H9 (cell line): ENCODE data around the gene ADAMTS2. TPM values are rescaled to one million over a fixed set of nuclear protein-coding genes. Genes with fewer than 3 reads are reported as not detected.
A peak's percentile ranks its signal among the peaks of the same experiment; 100 is the strongest.

Experiments used
- DNase-seq: peaks from one replicate; pipeline ENCODE4 v3.0.0-alpha.2; 2017
- H2AFZ ChIP-seq: one replicate; pipeline ENCODE4 v1.6.1; 2013; ENCODE audit warnings: mild to moderate bottlenecking, low read length, control low read depth, moderate library complexity
- H2AK5ac ChIP-seq: 2 replicates; pipeline ENCODE4 v1.6.1; 2013; ENCODE audit warnings: low read length, control low read depth, mixed read lengths; ENCODE audit not compliant: insufficient read length
- H2BK120ac ChIP-seq: one replicate; pipeline ENCODE4 v1.6.1; 2013; ENCODE audit warnings: low read depth, mild to moderate bottlenecking, low read length, control low read depth, inconsistent platforms; ENCODE audit not compliant: poor library complexity, severe bottlenecking
- H2BK12ac ChIP-seq: 2 replicates; pipeline ENCODE4 v1.6.1; 2013; ENCODE audit warnings: low read length, control low read depth, mixed read lengths, low read depth; ENCODE audit not compliant: insufficient read length
- H2BK15ac ChIP-seq: 2 replicates; pipeline ENCODE4 v1.6.1; 2013; ENCODE audit warnings: low read depth, low read length, control low read depth
- H2BK20ac ChIP-seq: one replicate; pipeline ENCODE4 v1.6.1; 2013; ENCODE audit warnings: low read depth, mild to moderate bottlenecking, low read length, control low read depth, inconsistent platforms; ENCODE audit not compliant: poor library complexity, severe bottlenecking
- H2BK5ac ChIP-seq: 2 replicates; pipeline ENCODE4 v1.6.1; 2013; ENCODE audit warnings: low read length, control low read depth, mixed read lengths; ENCODE audit not compliant: insufficient read length
- H3K14ac ChIP-seq: 2 replicates; pipeline ENCODE4 v1.6.1; 2013; ENCODE audit warnings: low read length, control low read depth; ENCODE audit not compliant: insufficient read depth
- H3K18ac ChIP-seq: 2 replicates; pipeline ENCODE4 v1.6.1; 2013; ENCODE audit warnings: low read depth, mild to moderate bottlenecking, mixed read lengths, low read length, control low read depth; ENCODE audit not compliant: insufficient read length
- H3K23ac ChIP-seq: 2 replicates; pipeline ENCODE4 v1.6.1; 2013; ENCODE audit warnings: low read length, control low read depth, mixed read lengths, low read depth; ENCODE audit not compliant: insufficient read length
- H3K23me2 ChIP-seq: 2 replicates; pipeline ENCODE4 v1.6.1; 2013; ENCODE audit warnings: low read depth, mild to moderate bottlenecking, mixed read lengths, low read length, control low read depth; ENCODE audit not compliant: insufficient read length, poor library complexity, severe bottlenecking
- H3K27ac ChIP-seq: 2 replicates; pipeline ENCODE4 v1.5.1; 2013; ENCODE audit warnings: low read length, control low read depth, mixed read lengths, low read depth; ENCODE audit not compliant: insufficient read length
- H3K27me3 ChIP-seq: 2 replicates; pipeline ENCODE4 v1.6.1; 2013; ENCODE audit warnings: low read length, control low read depth, inconsistent platforms; ENCODE audit not compliant: insufficient read depth
- H3K4ac ChIP-seq: 2 replicates; pipeline ENCODE4 v1.6.1; 2013; ENCODE audit warnings: low read depth, mild to moderate bottlenecking, control low read depth, inconsistent platforms, low read length, moderate library complexity
- H3K4me1 ChIP-seq: 2 replicates; pipeline ENCODE4 v1.6.1; 2013; ENCODE audit warnings: low read length, control low read depth, inconsistent platforms; ENCODE audit not compliant: insufficient read depth
- H3K4me2 ChIP-seq: 2 replicates; pipeline ENCODE4 v1.6.1; 2013; ENCODE audit warnings: low read length, control low read depth, mixed read lengths; ENCODE audit not compliant: insufficient read length, insufficient read depth
- H3K56ac ChIP-seq: 2 replicates; pipeline ENCODE4 v1.6.1; 2013; ENCODE audit warnings: low read depth, mild to moderate bottlenecking, mixed read lengths, low read length, control low read depth; ENCODE audit not compliant: insufficient read length
- H3K79me1 ChIP-seq: 2 replicates; pipeline ENCODE4 v1.6.1; 2013; ENCODE audit warnings: low read depth, mild to moderate bottlenecking, moderate library complexity, low read length, control low read depth, inconsistent platforms; ENCODE audit not compliant: insufficient read depth, poor library complexity, severe bottlenecking
- H3K79me2 ChIP-seq: 2 replicates; pipeline ENCODE4 v1.6.1; 2013; ENCODE audit warnings: low read length, control low read depth, inconsistent platforms; ENCODE audit not compliant: insufficient read depth
- H3K9ac ChIP-seq: 2 replicates; pipeline ENCODE4 v1.6.1; 2013; ENCODE audit warnings: low read length, control low read depth, mixed read lengths; ENCODE audit not compliant: insufficient read length; ENCODE audit errors: extremely low read depth
- H3K9me3 ChIP-seq: one replicate; pipeline ENCODE4 v1.6.1; 2013; ENCODE audit warnings: low read depth, low read length, inconsistent platforms; ENCODE audit not compliant: control insufficient read depth
- H3T11ph ChIP-seq: one replicate; pipeline ENCODE4 v1.6.1; 2013; ENCODE audit warnings: mild to moderate bottlenecking, low read length, control low read depth, inconsistent platforms
- H4K20me1 ChIP-seq: one replicate; pipeline ENCODE4 v1.6.1; 2013; ENCODE audit not compliant: control insufficient read depth, insufficient read length, insufficient read depth
- H4K5ac ChIP-seq: 2 replicates; pipeline ENCODE4 v1.6.1; 2013; ENCODE audit warnings: low read depth, mild to moderate bottlenecking, mixed read lengths, low read length, control low read depth; ENCODE audit not compliant: insufficient read length
- H4K8ac ChIP-seq: replicated peaks from 2 replicates; pipeline ENCODE4 v1.6.1; 2013; ENCODE audit warnings: low read length, control low read depth, mixed read lengths, low read depth; ENCODE audit not compliant: insufficient read length
- H4K91ac ChIP-seq: 2 replicates; pipeline ENCODE4 v1.6.1; 2013; ENCODE audit warnings: low read depth, mild to moderate bottlenecking, moderate library complexity, mixed read lengths, low read length, control low read depth; ENCODE audit not compliant: insufficient read length
- H3K27ac Mint-ChIP-seq, 3 experiments: 2 replicates in 2 of 3; 3 replicates in 1 of 3; pipeline ENCODE4 v1.8.0; 2020 to 2021; ENCODE audit warnings: mixed read lengths in 3 of 3, mild to moderate bottlenecking in 1 of 3, moderate library complexity in 1 of 3
- H3K27me3 Mint-ChIP-seq: 2 replicates; pipeline ENCODE4 v1.8.0; 2021; ENCODE audit warnings: low read depth, mild to moderate bottlenecking, moderate library complexity, mixed read lengths
- H3K36me3 Mint-ChIP-seq, 3 experiments: 2 replicates in 2 of 3; 3 replicates in 1 of 3; pipeline ENCODE4 v1.8.0; 2020 to 2021; ENCODE audit warnings: low read depth in 3 of 3, mixed read lengths in 3 of 3; ENCODE audit not compliant: insufficient read depth in 1 of 3
- H3K4me1 Mint-ChIP-seq, 2 experiments: 2 replicates each; pipeline ENCODE4 v1.8.0; 2020; ENCODE audit warnings: mixed read lengths in 2 of 2
- H3K4me3 Mint-ChIP-seq, 2 experiments: 2 replicates in 1 of 2; 3 replicates in 1 of 2; pipeline ENCODE4 v1.8.0; 2020 to 2021; ENCODE audit warnings: mild to moderate bottlenecking in 2 of 2, mixed read lengths in 2 of 2, moderate library complexity in 1 of 2
- H3K9me3 Mint-ChIP-seq, 2 experiments: 2 replicates in 1 of 2; 3 replicates in 1 of 2; pipeline ENCODE4 v1.8.0; 2020; ENCODE audit warnings: mild to moderate bottlenecking in 2 of 2, mixed read lengths in 2 of 2, moderate library complexity in 1 of 2
- CTCF ChIP-seq: fragments of 200-600 bp; sonication (generic); conservative IDR thresholded peaks from 3 replicates; pipeline ENCODE4 v1.8.0; 2021; ENCODE audit warnings: antibody characterized with exemption, mild to moderate bottlenecking
- WGBS: extraction: QIAGEN DNeasy Blood & Tissue Kit; methylation state at CpG from one replicate; pipeline ENCODE4 v1.1.7; 2013; ENCODE audit warnings: missing lambda C conversion rate, low lambda C conversion rate, mixed read lengths; ENCODE audit not compliant: insufficient read length; ENCODE audit errors: extremely low coverage; 5-methylcytosine and 5-hydroxymethylcytosine counted together
- total RNA-seq: library from RNA; stranded (reverse); gene quantifications from 2 replicates; pipeline ENCODE4 v1.2.1, GENCODE V29; 2021

Gene ADAMTS2
- total RNA-seq, 1 experiment from 2014 or later = 5.4 TPM

GRCh38 chr5:179319123-179319522 lies 26.1 kb downstream of the ADAMTS2 start:
- H3K56ac ChIP-seq = no peak overlapping the region
- no peak overlapping the region for H4K5ac ChIP-seq
- H2BK20ac ChIP-seq = no peak overlapping the region
- no peak overlapping the region for H3K4me2 ChIP-seq
- no peak overlapping the region for H3K27ac ChIP-seq
- TF ChIP-seq CTCF = no peak
- no peak overlapping the region for H3K18ac ChIP-seq
- no peaks in the 10 kb centered on the region for H3K9me3 ChIP-seq
- DNase-seq = no peak
- no peak overlapping the region for H2BK15ac ChIP-seq
- Mint-ChIP-seq H3K27ac (peak overlapping the region in 2 of 3 experiments; percentile 21 to 29; a peak in 2 of 7 replicates), H3K4me3 (no peak overlapping the region), H3K27me3 (no peaks in the 10 kb centered on the region; the same call in 1 of the 2 replicates), H3K36me3 (peaks cover 0 to 5% (median 0%) of the 10 kb centered on the region in 3 experiments; a peak in 1 of 7 replicates), H3K9me3 (peaks cover 0 to 3% of the 10 kb centered on the region in 2 experiments; a peak in 2 of 5 replicates), H3K4me1 (peaks cover 2 to 26% of the 10 kb centered on the region in 2 experiments; a peak in 3 of 4 replicates)
- H3K14ac ChIP-seq = no peak overlapping the region
- no peak overlapping the region for H2BK120ac ChIP-seq
- peaks cover 2% of the 10 kb centered on the region for H3K23me2 ChIP-seq
- H3K4ac ChIP-seq = no peak overlapping the region
- no peak overlapping the region for H3K23ac ChIP-seq
- H2BK5ac ChIP-seq = no peak overlapping the region
- H2AFZ ChIP-seq = no peak overlapping the region
- H3K9ac ChIP-seq = no peak overlapping the region
- no peak overlapping the region for H3T11ph ChIP-seq
- H3K79me2 ChIP-seq = no peaks in the 10 kb centered on the region
- no peaks in the 10 kb centered on the region for H3K79me1 ChIP-seq
- no CpG with 5 or more reads among the region's 8 CpGs for whole genome bisulfite sequencing
- no peak overlapping the region for H4K8ac ChIP-seq
- H4K20me1 ChIP-seq = no peaks in the 10 kb centered on the region
- no peak overlapping the region for H2BK12ac ChIP-seq
- H3K27me3 ChIP-seq = no peaks in the 10 kb centered on the region
- no peaks in the 10 kb centered on the region for H3K4me1 ChIP-seq
- no peak overlapping the region for H4K91ac ChIP-seq
- no peak overlapping the region for H2AK5ac ChIP-seq
